Activated CD4-positive, alpha-beta T cell treated with anti-CD3 and anti-CD28 coated beads, Interleukin-2, amount 50 U/mL, for 1 hour (primary cell): ENCODE measurements around the gene NCKIPSD.
A peak's percentile ranks its signal among the peaks of the same experiment; 100 is the strongest.

ENCODE experiments used
- DNase-seq: peaks from one replicate; pipeline ENCODE4 v3.0.0-alpha.2; 2020

The NCKIPSD gene

DNA sequence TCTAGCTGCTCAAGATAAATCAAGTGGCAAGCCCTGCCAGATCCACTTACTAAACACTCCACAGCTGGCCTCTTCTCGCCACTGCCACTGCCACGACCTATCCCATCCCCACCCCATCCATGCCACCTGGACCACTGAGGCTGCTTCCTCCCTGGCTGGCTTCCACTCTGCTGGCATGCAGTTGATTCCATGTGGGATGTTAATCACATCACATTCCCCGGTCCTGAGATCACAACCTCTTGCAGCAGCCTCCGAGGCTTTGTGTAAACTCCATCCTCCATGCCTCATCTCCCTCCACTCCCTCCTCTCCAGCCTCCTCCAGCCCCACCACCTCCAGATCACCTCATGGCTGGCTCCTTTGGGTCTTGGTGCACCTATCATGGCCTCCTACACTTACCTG, 7.7 kb downstream of the NCKIPSD start:
- no peak for DNase-seq

DNA sequence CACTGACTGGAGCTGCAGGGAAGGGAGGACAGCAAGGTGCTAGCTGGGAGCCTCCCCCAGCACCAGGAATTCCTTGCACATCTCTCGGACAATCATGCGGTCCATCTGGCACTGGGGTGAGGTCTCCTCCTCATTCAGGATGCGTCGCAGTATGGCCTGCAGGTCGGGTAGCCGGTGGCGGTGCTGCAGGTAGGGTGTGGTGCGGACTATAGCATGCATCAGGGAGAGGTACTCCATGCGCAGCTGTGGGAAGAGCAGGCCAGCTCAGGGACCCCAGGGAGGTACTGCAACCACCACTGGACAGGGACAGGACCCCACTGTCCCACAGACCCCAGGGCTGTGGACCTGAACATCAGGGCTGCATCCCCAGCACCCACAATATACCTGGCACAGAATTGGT, 11.2 kb downstream of the NCKIPSD start:
- DNase-seq, result no peak

DNA sequence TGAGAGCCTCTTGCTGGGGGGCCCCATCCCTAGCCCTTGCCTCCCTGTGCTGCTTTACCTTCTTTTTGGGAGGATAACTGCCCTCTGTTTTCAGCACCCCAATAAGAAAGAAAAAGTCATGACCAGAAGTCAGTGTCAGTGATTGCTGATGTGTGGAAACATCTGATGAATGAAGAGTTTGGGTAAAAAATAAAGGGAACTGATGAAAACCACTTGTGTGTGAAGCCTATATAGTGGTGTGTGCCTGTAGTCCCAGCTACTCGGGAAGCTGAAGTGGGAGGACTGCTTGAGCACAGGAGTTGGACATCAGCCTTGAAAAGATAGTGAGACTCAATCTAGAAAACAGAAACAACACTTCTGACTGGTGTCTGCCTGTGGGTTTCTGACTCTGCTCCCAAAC, 13.2 kb downstream of the NCKIPSD start:
- no peak for DNase-seq

DNA sequence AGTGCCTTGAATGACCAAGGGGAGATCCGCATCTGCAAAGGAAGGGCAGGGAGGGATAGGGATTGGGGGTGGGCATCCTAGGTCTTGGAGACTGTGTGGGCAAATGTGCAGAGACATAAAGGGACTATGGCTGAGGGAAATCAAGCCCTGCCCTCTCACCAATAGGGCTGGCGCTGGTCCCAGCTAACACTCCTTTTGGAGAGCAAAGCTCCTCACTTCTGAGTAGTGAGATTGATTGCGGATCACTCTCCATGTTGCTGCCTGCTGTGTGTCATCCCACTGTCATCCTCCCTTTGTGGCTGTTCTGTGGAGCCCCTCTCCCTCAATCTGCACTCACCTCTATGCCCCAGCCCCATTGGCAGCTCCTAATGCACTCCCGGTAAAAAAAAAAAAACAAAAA, 20.8 kb downstream of the NCKIPSD start:
- no peak for DNase-seq

DNA sequence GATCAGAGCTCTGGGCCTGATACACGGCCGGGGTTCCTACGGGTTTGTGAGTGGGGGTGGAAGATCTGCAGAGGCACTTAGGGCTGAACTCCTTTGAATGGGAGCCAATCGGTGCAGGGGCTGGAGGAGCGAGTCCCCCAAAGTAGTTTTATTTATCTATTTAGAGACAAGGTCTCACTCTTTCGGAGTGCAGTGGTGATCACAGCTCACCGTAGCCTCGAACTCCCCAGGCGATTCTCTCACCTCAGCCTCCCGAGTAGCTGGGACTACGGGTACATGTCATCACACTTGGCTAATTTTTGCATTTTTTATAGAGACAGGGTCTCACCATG, 21.4 kb downstream of the NCKIPSD start:
- no peak for DNase-seq

DNA sequence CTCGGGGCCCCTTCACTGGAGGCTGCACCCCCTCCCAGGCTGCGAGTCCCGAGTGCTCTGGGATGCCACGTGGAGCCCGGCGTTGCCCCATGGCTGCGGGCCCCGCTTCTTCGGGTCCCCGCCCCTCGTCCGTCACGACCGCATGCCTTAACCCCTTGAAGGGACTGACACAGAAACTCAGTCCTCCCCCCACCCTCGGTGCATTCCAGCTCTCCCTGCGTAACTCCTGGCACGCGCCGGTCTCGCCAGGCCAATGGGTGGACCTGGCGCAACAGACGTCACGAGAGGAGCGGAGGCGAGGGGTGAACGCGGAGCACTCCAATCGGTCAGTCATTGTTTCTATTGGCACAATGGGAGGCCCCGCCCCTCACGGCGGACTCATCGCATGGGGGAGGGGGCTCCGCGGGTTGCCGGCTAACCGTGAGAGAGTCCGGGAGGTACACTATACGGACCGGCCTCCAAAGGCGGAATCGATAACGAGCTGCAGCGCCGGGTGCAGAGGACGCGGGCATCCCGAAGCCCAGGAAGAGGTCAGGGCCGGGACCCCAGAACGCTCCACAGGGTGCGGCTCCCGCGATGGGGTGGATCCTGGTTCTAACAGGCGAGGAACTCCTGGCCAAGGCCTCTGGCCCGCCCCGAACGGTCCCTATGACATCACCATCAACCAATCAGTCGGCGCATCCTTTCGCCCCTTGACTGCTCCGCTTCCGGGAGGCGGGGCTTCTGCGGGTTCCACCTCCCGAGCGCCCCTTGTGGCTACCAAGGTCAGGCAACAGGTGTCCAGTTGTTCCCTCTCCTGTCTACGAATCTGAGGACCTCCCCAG, 22.0 kb downstream of the NCKIPSD start:
- peak; percentile 80 for DNase-seq

DNA sequence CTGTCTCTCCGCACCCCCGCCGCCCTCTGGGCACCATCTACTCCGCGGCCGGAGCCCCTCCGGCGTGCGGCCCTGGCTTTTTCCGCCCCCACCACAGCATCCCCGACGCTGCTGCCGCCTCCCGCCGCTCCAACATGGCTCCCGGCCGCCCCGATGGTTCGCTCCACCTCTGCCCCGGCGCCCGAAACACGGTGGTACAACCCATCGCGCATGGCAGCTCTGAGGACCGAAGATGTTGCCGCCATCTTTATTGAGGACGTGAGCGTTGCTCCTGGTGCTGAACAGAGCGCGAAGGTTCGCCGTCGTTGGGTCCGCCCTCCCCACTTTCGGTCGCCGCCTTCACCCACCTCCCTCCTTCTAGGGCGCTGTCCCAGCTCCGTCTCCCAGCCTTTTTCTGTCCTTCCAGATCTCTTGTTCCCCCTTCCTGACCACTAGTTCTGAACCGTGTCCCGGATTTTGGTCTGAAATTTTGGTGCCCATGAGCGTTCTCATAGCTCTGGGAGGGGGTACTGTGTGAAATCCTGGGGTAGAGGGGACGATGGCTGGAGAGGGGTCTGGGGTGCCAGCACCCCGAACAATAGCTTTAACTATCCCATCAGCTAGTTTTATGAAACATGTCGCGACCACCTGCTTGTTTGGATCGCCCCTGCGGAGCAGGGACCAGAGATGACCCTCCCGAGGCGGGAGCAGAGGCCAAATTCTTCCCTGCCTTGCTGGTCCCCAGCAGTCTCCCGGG, 22.8 kb downstream of the NCKIPSD start, which contains the start of gene CELSR3:
TSS of gene CELSR3 (minus strand) at position 134 of the 736 bp plus-strand sequence. CDS start 252 bp downstream, outside the sequence.
- DNase-seq, result peak; percentile 60

DNA sequence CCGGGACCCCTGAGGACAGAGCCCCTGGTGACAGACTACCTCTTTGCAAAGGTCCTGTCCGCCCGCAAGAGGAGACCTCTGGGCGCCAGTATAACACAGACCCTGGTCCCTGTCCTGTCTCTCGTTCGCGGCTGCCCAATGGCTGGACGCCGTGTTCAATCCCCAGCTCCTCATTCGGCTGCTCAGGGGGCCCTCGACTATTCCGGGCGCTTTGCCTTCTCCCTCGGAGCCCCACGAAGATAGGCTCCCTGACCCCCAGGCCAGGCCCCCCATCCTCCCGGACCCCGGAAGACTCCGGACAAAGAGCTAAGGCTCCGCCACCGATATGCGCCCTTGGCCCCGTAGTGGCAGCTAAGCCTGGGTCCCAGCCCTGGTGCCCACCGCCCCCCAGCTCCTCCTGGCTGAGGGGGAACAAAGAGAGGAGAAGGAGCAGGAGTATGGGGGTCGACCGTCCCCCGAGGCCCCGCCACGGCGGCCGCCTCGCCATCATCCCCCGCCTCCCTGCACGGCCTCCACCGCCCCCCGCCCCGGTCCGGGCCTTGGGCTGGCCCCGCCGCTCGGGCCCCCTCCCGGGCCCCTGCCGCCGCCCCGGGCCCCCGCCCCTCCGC, 23.5 kb downstream of the NCKIPSD start:
- no peak for DNase-seq

DNA sequence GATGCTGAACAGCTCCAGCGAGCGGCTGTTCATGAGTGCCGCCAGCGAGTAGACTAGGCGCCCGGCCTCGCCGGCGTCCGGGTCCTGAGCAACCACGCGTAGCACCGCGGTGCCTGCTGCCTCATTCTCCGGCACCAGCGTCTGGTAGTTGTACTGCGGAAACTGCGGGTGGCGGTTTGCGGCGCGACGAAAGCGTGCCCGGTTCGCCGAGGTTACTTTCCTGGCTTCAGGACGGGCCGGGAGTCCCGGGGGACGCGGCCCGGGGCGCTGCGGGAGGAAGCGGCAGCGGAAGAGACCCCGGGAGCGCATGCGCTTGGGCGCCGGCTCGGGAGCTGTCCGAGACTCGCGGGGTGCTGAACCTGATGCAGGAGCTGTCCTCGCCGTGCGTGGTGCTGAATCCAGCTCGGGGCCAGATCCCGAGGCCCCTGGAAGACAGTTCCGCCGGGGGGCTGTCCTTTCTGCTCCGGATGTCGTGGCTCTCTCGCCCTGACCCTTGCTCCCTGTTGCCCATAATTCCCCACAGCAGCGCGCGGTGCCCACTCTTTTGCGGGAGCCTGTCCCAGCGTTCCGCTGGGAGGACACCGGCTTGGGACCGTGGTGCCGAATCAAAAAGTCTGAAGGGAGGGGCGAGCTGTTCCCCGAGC, 24.1 kb downstream of the NCKIPSD start:
- DNase-seq, result peak; percentile 76

DNA sequence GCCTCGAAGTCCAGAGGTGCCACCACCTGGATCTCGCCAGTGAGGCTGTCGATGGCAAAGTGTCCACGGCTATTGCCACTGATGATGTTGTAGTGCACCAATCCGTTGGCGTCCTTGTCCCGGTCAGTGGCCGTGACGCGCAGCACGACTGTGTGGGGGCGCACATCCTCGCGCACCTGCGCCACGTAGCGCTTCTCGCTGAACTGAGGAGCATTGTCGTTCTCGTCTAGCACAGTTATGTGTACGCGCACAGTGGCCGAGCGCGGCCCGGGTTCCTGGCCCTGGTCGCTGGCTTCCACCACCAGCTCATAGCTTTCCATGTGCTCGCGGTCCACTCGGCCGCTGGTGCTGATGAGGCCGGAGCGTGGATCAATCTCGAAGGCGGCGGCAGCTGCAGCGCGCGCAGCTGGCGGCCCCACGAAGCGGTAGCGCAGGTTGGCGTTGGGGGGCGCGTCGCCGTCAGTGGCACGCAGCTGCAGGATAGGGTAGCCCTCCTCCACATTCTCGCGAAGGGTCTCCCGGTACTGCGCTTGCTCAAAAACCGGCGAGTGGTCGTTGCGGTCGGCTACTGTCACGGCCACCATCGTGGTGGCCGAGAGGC, 24.8 kb downstream of the NCKIPSD start:
- no peak for DNase-seq

DNA sequence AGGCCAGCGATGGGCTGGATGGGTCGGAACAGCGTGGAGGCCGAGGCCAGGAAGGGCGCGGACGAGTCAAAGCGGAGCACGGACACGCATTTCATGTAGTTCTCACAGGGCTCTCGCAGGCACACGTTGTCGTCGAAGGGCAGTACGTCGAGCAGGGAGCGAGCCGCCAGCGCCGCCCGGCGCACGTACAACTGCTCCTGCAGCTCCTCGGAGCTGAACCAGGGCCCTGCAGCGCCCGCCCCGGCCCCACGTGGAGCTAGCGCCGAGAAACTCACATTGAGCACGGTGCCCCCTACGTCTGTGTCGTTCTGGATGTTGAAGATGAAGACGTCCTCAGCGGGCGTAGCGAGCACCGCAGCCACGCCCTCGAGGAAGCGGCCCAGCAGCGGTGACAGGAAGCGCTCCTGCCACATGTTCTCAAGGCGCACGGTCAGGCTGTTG, 28.9 kb downstream of the NCKIPSD start:
- peak; percentile 20 for DNase-seq

DNA sequence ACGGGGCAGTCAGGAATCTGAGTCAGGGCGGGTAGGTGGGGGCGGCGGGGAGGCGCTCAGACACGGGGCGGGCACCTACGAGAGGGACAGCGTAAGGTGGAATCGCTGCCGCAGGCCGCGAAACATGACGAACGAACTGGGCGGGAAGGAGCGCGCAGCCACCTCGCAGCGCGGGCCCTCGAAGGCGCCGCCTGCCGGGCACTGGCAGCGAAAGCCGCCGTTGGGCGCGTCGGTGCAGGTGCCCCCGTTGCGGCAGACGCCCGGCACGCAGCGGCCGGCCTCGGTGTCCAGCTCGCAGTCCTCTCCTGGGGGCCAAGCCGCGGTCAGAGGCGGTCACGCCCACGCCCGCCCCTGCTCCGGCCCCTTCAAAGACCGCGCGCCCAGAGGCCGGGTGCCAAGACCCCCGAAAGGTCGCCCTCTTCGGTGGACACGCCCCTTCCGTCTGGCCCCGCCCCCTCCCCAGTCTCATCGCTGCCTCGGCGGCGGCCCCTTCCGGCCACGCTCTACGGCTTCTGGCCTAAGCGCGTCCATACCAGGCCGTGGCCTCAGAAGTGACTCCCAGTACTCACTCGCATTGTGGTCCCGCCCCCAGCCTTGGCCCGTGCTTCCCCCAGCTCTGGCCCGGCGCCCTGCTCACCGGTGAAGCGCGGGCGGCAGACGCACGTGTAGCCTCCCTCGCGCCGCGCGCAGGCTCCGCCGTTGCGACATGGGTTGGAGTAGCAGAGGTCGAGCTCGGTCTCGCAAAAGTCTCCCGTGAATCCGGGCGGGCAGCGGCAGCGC, 29.5 kb downstream of the NCKIPSD start:
- DNase-seq, result peak; percentile 80

DNA sequence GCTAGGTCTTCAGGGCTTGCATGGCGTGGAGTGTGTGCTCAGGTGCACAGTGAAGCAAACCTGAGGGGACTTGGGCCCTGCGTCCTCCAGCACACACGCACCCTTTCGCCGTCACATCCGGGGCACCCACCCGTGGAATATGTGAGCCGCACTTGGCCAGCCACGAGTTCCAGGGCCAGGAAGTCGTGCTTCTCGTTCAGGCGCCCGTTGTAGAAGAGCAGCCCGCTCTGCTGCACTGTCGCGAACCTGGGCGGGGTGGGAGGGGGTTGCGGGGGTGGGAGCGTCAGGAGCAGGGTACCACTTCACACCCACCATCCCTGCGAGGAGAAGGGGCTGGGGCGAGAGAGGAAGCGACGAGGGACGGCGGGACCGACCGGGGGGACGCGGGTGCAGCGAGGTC, 30.1 kb downstream of the NCKIPSD start:
- DNase-seq, result peak; percentile 56

DNA sequence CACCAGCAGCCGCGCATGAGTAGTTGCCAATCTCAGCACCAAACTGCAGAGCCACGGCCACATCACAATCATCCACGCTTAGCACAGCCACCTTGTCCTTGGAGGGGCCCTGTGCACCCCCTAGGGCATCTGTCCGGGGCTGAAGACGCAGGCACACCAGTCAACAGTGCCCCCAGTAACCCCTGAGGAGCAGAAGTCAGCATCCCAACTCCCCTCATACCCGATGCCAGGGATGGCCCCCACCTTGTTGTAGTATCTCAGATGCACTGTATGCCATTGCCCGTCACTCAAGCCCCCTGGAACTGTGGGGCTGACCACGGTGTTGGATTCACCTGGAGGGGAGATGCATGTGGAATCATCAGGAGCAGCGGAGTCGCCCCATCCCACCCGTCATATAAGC, 30.7 kb downstream of the NCKIPSD start:
- DNase-seq, result no peak

DNA sequence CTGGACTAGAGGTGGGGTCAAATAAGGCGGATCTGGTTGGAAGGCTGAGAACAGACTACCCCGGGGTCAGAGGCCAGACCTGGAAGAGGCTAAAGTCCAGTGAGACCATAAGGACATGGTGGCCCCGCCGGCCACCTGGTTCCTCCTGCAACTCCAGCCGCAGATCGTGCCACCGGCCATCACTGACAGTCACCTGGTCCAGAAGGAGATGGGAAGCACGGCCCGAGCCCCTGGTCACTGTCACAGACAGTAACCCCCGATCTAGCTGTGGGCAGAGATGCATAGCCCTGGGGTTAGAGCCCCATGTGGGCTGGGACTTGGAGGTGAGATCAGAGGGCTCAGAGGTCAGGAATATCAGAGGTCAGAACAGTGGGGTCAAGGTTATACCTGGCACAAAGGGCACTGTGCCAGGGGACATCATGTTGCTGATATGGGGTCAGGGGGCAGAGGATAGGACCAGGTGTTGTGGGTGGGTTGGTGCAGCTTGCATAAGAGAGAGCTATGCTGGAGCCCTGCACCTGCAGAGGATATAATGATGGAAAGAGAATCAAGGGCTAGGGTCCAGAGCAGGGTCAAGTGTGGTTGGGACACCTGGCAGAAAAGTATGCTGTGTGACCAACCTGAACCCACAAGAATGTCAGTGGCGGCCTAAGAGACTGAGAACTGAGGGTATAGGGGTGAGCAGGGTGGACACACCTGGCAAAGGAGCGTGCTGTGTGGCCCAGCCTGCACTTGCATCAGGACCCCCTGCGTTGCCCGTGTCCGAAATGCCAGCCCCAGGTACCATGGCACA, 32.6 kb downstream of the NCKIPSD start:
- no peak for DNase-seq

DNA sequence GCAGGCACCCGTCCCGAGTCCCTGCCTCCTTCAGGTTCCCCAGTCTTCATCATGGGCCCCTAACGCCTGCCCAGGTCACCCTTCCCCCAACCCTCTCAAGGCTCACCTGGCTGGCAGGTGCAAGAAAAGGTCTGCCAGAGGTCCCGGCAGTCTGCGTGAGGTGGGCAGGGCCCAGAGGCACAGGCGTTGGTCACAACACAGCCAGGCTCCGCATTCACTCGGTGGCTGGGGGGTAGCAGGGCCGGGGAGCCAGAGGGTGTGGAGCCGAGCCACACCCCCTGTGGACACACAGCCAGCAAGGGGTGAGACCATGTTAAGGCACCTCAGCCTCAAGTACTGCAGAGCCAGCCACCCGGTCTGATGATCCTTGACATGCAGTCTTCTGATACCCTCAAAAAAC, 33.9 kb downstream of the NCKIPSD start:
- DNase-seq, result no peak

DNA sequence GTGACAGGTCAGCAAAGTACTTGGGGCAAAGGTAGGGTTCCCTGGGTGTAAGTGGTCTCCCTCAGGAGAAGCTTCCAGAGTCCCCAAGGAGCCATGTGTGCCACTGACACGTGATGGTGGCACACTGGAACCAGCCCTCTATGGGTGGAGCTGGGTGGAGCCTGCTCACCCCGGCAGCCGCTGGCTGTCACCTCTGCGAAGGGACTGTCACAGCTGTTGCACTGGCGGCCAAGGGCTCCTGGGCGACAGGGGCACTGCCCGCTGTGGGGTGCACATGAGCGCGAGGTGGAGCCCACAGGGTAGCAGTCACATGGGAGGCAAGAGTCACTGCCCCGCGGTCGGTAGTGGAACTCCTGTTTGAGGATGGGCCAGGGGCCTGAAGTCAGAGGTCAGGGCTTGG, 35.0 kb downstream of the NCKIPSD start:
- DNase-seq, result no peak

DNA sequence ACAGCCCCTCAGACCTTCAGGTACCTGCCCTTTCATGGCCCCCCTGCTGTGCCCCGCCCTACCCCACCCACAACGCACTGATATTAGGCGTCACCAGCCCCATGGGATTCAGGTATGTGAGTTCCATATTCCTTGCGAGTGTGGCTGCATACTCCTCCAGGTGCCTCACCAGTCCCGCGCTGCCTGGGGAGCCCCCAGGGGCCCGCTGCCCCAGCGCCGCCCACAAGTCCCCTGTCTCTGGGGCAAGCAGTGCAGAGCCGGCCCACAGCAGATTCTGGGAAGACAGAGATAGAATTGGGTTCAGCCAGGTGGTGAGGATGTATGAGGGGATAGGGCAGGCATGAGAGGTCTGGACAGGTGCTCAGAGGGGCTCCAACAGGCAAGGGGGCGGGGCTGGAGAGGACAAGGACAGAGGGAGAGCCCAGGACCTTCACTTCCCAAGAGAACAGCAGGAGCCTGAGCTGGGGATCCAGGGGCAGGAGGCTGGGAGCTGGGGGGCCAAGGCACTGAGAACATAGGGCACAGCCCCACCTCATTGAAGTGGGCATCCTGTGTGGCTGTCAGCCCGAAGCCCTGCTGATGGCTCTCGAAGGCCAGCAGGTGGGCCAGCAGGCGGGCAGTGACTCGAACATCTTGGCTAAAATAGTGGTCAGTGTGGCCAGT, 37.4 kb downstream of the NCKIPSD start:
- no peak for DNase-seq

DNA sequence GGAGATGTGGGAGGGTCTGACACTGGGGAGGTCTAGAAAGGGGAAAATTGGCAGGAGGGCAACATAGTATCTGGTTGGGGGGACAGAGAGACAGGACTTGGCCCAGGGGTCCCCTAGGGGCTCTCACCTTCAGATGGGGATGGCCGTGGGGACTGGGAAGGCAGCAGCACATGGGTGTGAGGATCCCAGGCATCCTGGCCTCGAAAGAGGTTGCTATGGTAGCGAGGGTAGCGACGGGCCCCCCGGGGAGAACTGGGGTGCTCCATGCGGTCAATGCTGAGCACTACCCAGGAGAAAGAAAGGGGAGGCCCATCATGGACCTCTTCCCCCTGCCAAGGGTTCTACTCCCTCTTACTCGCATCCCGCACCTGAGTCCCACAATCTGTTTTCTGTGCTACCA, 38.0 kb downstream of the NCKIPSD start:
- no peak for DNase-seq

DNA sequence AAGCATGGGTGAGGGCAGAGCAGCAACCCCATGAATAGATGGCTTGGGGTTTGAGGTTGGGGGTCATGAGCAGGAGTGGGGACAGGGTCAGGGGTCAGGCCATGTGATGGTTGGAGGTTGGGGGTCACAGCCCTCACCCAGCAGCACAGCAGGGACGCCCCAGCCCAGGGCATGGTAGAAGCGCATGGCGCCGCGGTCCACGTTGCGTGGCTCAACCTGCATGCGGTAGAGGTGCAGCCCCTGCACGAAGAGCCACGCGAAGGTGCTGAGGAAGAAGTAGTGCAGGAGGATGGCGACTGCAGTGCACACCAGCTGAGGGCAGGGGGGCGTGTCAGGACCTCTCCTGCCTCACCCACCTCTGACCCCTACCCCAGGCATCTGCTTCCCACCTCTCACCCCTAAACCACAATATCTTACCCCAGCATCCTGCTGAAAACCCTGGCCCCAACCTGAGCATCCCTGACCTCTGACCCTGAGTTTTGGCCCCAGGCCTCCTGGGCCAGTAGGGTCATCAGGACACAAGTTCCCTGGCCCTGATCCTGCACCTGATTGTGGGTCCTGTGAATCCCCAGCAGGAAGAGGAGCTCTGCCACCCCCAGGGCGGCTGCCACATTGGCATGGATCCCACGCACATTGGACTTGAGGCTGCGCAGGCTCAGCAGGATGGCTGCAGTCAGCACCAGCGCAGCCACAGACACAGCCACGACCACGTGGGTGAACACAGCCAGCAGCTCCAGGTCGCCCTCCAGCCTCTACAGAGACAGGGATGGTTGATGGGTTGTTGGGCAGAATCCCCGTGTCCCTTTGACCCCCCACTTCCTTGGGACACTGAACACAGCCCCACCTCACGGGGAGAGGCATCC, 40.6 kb downstream of the NCKIPSD start:
- DNase-seq, result no peak
